K562 (cell line): Measurements from ENCODE around the gene LRPAP1. TPM values are rescaled to one million over a fixed set of nuclear protein-coding genes. Genes with fewer than 3 reads are reported as not detected.

ENCODE experiments used
- HNRNPLL ChIP-seq: fragments of 200-400 bp; formaldehyde crosslinking; IDR thresholded peaks from 2 replicates; pipeline ENCODE4 v1.6.1; 2017; ENCODE audit warnings: low read length, low read depth, mild to moderate bottlenecking; ENCODE audit not compliant: poor library complexity, severe bottlenecking
- MTA3 ChIP-seq: fragments of 450-650 bp; formaldehyde crosslinking; IDR thresholded peaks from 2 replicates; pipeline ENCODE4 v1.6.1; 2017; ENCODE audit warnings: mild to moderate bottlenecking, borderline replicate concordance
- MYNN ChIP-seq, 2 experiments: sonication (generic); formaldehyde crosslinking in 1 of 2; IDR thresholded peaks; 2 replicates each; pipeline versions ENCODE4 v1.5.0 to v1.6.1; 2016 to 2020; ENCODE audit warnings: antibody characterized with exemption in 1 of 2, missing genetic modification reagents in 1 of 2
- NFXL1 ChIP-seq: fragments of 450-650 bp; formaldehyde crosslinking; IDR thresholded peaks from 2 replicates; pipeline ENCODE4 v1.4.0; 2021; ENCODE audit warnings: mild to moderate bottlenecking
- ZC3H8 ChIP-seq: fragments of 450-650 bp; IDR thresholded peaks from 2 replicates; pipeline ENCODE4 v1.6.1; 2017
- ZNF175 ChIP-seq: fragments of 200-800 bp; sonication (Bioruptor generic); IDR thresholded peaks from 2 replicates; pipeline ENCODE4 v1.6.1; 2016; ENCODE audit warnings: low read depth, mild to moderate bottlenecking, missing genetic modification characterization, missing compliant biosample characterization
- ZNF41 ChIP-seq: fragments of 250-450 bp; sonication (Bioruptor Pico); conservative IDR thresholded peaks from 2 replicates; pipeline ENCODE4 v1.4.0; 2020; ENCODE audit warnings: mild to moderate bottlenecking
- polyA plus RNA-seq, 8 experiments: library from polyadenylated mRNA; depleted of rRNA in 4 of 8; stranded (reverse) in 5 of 8; unstranded in 3 of 8; fragments of >200 nt; fragmentation: Nextera tagmentation in 2 of 8; fragmentation: Illumina TruSeq in 1 of 8; extraction: Ambion mirVana in 2 of 8; extraction: Trizol in 1 of 8; gene quantifications; 2 replicates each; pipeline versions ENCODE4 v1.2.1 to v1.2.3, GENCODE V29; 2011 to 2014; ENCODE audit warnings: inconsistent platforms in 1 of 8, missing spikeins in 1 of 8
- total RNA-seq, 7 experiments: library from RNA; depleted of rRNA in 6 of 7; stranded (reverse); fragments of >200 nt in 6 of 7; fragmentation: Illumina TruSeq in 2 of 7; extraction: Trizol in 2 of 7; gene quantifications; 2 replicates each; pipeline versions ENCODE4 v1.2.1 to v1.2.3, GENCODE V29; 2011 to 2021; ENCODE audit warnings: low replicate concordance in 1 of 7
- TF ChIP-seq, protein P1 (sequence below): fragments of 450-650 bp; IDR thresholded peaks from 2 replicates; pipeline ENCODE4 v1.6.1; 2016; ENCODE audit warnings: low read depth
- TF ChIP-seq, protein P2 (sequence below): fragments of 450-650 bp; IDR thresholded peaks from 2 replicates; pipeline ENCODE4 v1.6.1; 2016; ENCODE audit warnings: missing biosample characterization, missing genetic modification characterization
- TF ChIP-seq, protein P3 (sequence below): fragments of 250-450 bp; sonication (Bioruptor Pico); IDR thresholded peaks from 2 replicates; pipeline ENCODE4 v1.5.0; 2021; ENCODE audit warnings: mild to moderate bottlenecking, borderline replicate concordance
- TF ChIP-seq, protein P4 (sequence below): fragments of 200-800 bp; sonication (Bioruptor generic); IDR thresholded peaks from 2 replicates; pipeline ENCODE4 v1.6.1; 2017; ENCODE audit warnings: missing genetic modification characterization, missing compliant biosample characterization
- TF ChIP-seq, protein P5 (sequence below), 2 experiments: fragments of 450-650 bp in 1 of 2; sonication (generic) in 1 of 2; formaldehyde crosslinking; conservative IDR thresholded peaks; 2 replicates each; pipeline versions ENCODE4 v1.4.0 to v1.8.1; 2020 to 2022; ENCODE audit warnings: mild to moderate bottlenecking in 1 of 2, missing genetic modification reagents in 1 of 2

Gene LRPAP1
- total and polyA plus RNA-seq, 9 of the 15 experiments (the other 6 are each of a cell fraction or from before 2014, with no cell fraction given), result 1.1 to 75.5 (median 41.8) TPM

DNA sequence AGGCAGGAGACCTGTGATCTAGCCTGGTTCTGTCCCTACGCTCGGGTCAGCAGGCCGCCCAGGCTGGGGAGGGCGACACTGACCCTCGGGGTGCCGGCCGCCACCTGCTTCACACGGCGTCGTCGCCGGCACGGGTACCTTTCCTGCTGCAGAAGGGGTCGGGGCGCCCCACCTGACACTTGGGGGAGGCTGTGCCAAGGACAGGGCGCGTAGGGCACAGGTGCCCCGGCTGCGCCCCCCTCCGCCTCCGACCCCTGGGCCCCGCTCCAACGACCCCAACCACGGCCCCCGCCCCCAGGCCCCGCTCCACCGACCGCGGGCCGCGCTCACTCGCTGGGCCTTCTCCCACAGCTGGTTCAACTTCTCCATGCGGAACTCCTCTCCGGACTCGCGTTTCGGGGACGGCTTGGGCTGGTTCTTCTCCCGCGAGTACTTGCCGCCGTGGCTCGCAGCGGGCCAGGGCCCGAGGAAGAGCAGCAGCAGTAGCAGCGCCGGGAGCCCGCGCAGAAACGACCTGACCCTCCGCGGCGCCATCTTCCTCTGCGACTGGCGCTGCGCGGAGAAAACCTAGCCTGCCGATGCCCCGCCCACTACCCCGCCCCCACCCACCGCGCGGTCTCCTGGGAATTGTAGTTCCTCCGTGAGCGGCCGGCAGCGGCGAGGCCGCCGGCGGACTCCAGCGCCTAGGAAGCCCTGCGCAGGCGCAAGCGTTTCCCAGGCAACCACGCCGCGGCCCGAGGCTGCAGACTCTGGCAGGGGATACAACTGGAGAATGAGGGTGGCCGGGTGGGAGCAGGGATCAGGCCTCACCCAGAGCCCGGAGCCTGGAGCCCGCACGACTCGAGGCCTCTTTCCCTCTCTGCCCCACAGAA, at the start of gene LRPAP1 (continued):
- TF ChIP-seq, protein P1, sequence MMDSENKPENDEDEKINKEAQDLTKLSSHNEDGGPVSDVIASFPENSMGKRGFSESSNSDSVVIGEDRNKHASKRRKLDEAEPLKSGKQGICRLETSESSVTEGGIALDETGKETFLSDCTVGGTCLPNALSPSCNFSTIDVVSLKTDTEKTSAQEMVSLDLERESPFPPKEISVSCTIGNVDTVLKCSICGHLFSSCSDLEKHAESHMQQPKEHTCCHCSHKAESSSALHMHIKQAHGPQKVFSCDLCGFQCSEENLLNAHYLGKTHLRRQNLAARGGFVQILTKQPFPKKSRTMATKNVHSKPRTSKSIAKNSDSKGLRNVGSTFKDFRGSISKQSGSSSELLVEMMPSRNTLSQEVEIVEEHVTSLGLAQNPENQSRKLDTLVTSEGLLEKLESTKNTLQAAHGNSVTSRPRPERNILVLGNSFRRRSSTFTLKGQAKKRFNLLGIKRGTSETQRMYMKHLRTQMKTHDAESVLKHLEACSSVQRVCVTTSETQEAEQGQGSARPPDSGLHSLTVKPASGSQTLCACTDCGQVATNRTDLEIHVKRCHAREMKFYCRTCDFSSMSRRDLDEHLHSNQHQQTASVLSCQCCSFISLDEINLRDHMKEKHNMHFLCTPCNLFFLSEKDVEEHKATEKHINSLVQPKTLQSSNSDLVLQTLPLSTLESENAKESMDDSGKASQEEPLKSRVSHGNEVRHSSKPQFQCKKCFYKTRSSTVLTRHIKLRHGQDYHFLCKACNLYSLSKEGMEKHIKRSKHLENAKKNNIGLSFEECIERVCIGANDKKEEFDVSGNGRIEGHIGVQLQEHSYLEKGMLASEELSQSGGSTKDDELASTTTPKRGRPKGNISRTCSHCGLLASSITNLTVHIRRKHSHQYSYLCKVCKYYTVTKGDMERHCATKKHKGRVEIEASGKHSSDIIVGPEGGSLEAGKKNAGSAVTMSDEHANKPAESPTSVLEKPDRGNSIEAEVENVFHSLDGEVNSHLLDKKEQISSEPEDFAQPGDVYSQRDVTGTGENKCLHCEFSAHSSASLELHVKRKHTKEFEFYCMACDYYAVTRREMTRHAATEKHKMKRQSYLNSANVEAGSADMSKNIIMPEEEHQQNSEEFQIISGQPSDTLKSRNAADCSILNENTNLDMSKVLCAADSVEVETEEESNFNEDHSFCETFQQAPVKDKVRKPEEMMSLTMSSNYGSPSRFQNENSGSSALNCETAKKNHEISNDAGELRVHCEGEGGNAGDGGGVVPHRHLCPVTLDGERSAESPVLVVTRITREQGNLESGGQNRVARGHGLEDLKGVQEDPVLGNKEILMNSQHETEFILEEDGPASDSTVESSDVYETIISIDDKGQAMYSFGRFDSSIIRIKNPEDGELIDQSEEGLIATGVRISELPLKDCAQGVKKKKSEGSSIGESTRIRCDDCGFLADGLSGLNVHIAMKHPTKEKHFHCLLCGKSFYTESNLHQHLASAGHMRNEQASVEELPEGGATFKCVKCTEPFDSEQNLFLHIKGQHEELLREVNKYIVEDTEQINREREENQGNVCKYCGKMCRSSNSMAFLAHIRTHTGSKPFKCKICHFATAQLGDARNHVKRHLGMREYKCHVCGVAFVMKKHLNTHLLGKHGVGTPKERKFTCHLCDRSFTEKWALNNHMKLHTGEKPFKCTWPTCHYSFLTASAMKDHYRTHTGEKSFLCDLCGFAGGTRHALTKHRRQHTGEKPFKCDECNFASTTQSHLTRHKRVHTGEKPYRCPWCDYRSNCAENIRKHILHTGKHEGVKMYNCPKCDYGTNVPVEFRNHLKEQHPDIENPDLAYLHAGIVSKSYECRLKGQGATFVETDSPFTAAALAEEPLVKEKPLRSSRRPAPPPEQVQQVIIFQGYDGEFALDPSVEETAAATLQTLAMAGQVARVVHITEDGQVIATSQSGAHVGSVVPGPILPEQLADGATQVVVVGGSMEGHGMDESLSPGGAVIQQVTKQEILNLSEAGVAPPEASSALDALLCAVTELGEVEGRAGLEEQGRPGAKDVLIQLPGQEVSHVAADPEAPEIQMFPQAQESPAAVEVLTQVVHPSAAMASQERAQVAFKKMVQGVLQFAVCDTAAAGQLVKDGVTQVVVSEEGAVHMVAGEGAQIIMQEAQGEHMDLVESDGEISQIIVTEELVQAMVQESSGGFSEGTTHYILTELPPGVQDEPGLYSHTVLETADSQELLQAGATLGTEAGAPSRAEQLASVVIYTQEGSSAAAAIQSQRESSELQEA, result no peak
- TF ChIP-seq, protein P2, sequence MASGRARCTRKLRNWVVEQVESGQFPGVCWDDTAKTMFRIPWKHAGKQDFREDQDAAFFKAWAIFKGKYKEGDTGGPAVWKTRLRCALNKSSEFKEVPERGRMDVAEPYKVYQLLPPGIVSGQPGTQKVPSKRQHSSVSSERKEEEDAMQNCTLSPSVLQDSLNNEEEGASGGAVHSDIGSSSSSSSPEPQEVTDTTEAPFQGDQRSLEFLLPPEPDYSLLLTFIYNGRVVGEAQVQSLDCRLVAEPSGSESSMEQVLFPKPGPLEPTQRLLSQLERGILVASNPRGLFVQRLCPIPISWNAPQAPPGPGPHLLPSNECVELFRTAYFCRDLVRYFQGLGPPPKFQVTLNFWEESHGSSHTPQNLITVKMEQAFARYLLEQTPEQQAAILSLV (tag), result no peak
- TF ChIP-seq ZNF41 (CRISPR knock-in tag) (no peak), ZNF175 (CRISPR knock-in tag) (no peak), MYNN (IDR thresholded peaks at IDR 0.05) (no peak), MYNN (CRISPR knock-in tag; IDR thresholded peaks at IDR 0.05) (no peak), HNRNPLL (no peak), ZC3H8 (no peak), NFXL1 (CRISPR knock-in tag) (no peak), MTA3 (no peak)
- TF ChIP-seq, protein P3, sequence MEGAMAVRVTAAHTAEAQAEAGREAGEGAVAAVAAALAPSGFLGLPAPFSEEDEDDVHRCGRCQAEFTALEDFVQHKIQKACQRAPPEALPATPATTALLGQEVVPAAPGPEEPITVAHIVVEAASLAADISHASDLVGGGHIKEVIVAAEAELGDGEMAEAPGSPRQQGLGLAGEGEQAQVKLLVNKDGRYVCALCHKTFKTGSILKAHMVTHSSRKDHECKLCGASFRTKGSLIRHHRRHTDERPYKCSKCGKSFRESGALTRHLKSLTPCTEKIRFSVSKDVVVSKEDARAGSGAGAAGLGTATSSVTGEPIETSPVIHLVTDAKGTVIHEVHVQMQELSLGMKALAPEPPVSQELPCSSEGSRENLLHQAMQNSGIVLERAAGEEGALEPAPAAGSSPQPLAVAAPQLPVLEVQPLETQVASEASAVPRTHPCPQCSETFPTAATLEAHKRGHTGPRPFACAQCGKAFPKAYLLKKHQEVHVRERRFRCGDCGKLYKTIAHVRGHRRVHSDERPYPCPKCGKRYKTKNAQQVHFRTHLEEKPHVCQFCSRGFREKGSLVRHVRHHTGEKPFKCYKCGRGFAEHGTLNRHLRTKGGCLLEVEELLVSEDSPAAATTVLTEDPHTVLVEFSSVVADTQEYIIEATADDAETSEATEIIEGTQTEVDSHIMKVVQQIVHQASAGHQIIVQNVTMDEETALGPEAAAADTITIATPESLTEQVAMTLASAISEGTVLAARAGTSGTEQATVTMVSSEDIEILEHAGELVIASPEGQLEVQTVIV, result no peak
- TF ChIP-seq, protein P4, sequence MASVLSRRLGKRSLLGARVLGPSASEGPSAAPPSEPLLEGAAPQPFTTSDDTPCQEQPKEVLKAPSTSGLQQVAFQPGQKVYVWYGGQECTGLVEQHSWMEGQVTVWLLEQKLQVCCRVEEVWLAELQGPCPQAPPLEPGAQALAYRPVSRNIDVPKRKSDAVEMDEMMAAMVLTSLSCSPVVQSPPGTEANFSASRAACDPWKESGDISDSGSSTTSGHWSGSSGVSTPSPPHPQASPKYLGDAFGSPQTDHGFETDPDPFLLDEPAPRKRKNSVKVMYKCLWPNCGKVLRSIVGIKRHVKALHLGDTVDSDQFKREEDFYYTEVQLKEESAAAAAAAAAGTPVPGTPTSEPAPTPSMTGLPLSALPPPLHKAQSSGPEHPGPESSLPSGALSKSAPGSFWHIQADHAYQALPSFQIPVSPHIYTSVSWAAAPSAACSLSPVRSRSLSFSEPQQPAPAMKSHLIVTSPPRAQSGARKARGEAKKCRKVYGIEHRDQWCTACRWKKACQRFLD (CRISPR knock-in tag), result peak; percentile 59; the same call in 1 of the 2 replicates
- TF ChIP-seq, protein P5, sequence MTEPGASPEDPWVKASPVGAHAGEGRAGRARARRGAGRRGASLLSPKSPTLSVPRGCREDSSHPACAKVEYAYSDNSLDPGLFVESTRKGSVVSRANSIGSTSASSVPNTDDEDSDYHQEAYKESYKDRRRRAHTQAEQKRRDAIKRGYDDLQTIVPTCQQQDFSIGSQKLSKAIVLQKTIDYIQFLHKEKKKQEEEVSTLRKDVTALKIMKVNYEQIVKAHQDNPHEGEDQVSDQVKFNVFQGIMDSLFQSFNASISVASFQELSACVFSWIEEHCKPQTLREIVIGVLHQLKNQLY (CRISPR knock-in tag; conservative IDR thresholded peaks at IDR 0.05), result no peak
